Esophagus (tissue), 2 donors: Measurements from ENCODE around the gene C10orf90. TPM values are rescaled to one million over a fixed set of nuclear protein-coding genes. Genes with fewer than 3 reads are reported as not detected.

ENCODE experiments used
- H3K27ac ChIP-seq, 2 donors: one replicate each; pipeline ENCODE4 v1.5.1; 2013; ENCODE audit warnings: low read depth in 2 of 2, mild to moderate bottlenecking in 2 of 2, inconsistent platforms in 1 of 2, low read length in 1 of 2, moderate library complexity in 1 of 2
- H3K27me3 ChIP-seq, 2 donors: one replicate each; pipeline ENCODE4 v1.6.1; 2013; ENCODE audit warnings: low read length in 2 of 2, control low read depth in 1 of 2, mild to moderate bottlenecking in 1 of 2; ENCODE audit not compliant: insufficient read depth in 2 of 2, control insufficient read depth in 1 of 2
- H3K36me3 ChIP-seq, 2 donors: one replicate each; pipeline ENCODE4 v1.6.1; 2013; ENCODE audit warnings: low read length in 1 of 2; ENCODE audit not compliant: control insufficient read depth in 2 of 2, insufficient read depth in 2 of 2
- H3K4me1 ChIP-seq, 2 donors: one replicate each; pipeline ENCODE4 v1.6.1; 2013; ENCODE audit warnings: low read length in 1 of 2; ENCODE audit not compliant: control insufficient read depth in 2 of 2, insufficient read depth in 2 of 2
- H3K4me3 ChIP-seq, 2 donors: one replicate each; pipeline ENCODE4 v1.5.1; 2013; ENCODE audit warnings: low read length in 2 of 2, mild to moderate bottlenecking in 2 of 2, low read depth in 1 of 2, moderate library complexity in 1 of 2
- H3K9me3 ChIP-seq, 2 donors: one replicate each; pipeline ENCODE4 v1.6.1; 2013; ENCODE audit warnings: mild to moderate bottlenecking in 2 of 2, low read depth in 1 of 2, low read length in 1 of 2, moderate library complexity in 1 of 2; ENCODE audit not compliant: control insufficient read depth in 2 of 2, insufficient read depth in 1 of 2
- WGBS, 2 donors: extraction: QIAGEN DNeasy Blood & Tissue Kit; methylation state at CpG; one replicate each; pipeline ENCODE4 v1.1.7; 2013; 5-methylcytosine and 5-hydroxymethylcytosine counted together
- polyA plus RNA-seq, 2 donors: library from polyadenylated mRNA; stranded (reverse); fragments of 200-250 nt; gene quantifications; one replicate each; pipeline ENCODE4 v1.2.3, GENCODE V29; 2013
- donor health status: healthy with polysubstance abuse.
- donor health status: Bipolar disorder and iron deficiency.

C10orf90 gene
- polyA plus RNA-seq, 2 donors: 0.05 TPM; not detected in 1

- no peaks in the 10 kb centered on the region for H3K36me3 ChIP-seq
- H3K4me3 ChIP-seq: no peak overlapping the region
- H3K27ac ChIP-seq: no peak overlapping the region
- no peaks in the 10 kb centered on the region for H3K9me3 ChIP-seq
- 33 to 42% methylated on average over 5 of the region's 5 CpGs for WGBS, 2 donors
- H3K4me1 ChIP-seq: peaks cover 0 to 3% of the 10 kb centered on the region in 2 donors
- H3K27me3 ChIP-seq: no peaks in the 10 kb centered on the region
Observed at GRCh38 chr10:126663880-126664279, 6.6 kb downstream of the C10orf90 start.

- H3K4me1 ChIP-seq: peaks cover 0 to 3% of the 10 kb centered on the region in 2 donors
- 73 to 74% methylated on average over 9 of the region's 9 CpGs for WGBS, 2 donors
- no peaks in the 10 kb centered on the region for H3K9me3 ChIP-seq
- H3K4me3 ChIP-seq: no peak overlapping the region
- H3K36me3 ChIP-seq: no peaks in the 10 kb centered on the region
- no peaks in the 10 kb centered on the region for H3K27me3 ChIP-seq
- H3K27ac ChIP-seq: no peak overlapping the region
Observed at GRCh38 chr10:126663328-126663727, 7.2 kb downstream of the C10orf90 start.

DNA sequence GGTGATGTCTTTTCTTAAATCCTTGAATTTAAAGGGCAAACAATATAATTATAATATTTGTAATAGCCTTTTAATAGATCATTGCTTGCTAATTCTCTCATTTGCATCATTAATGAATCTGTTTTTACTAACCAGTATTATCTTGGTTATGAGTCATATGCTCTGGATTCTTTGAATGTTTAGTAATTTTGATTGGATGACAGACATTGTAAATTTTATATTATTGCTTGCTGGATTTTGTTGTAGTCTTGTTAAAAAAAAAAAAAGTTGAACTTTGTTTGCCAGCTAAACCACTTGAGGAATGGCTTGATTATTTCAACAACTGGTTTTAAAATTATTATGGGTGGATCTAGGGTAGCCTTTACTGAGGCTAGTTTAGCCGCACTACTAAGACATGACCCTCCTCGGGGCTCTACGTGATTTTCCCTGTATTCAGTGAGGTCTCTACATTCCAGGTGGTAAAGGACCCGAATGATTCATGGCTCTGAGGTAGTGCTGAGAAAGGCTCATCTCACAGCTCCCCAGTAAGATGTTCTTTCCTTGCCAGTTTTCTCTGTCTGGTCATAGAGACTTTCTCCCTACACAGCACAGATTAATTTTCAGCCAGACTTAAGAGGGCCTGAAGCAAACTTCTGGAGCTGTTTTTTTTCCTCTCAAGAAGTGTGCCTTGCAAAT is 8.5 kb downstream of the C10orf90 start:
- 41 to 73% methylated on average over 4 of the region's 4 CpGs for WGBS, 2 donors
- no peaks in the 10 kb centered on the region for H3K36me3 ChIP-seq
- H3K27me3 ChIP-seq: no peaks in the 10 kb centered on the region
- peaks cover 0 to 3% of the 10 kb centered on the region in 2 donors for H3K4me1 ChIP-seq
- no peaks in the 10 kb centered on the region for H3K9me3 ChIP-seq
- no peak overlapping the region for H3K4me3 ChIP-seq
- H3K27ac ChIP-seq: peak overlapping the region in 1 of 2 donors; percentile 19

- no peaks in the 10 kb centered on the region for H3K9me3 ChIP-seq
- H3K27me3 ChIP-seq: no peaks in the 10 kb centered on the region
- no peak overlapping the region for H3K4me3 ChIP-seq
- no peaks in the 10 kb centered on the region for H3K36me3 ChIP-seq
- H3K27ac ChIP-seq: no peak overlapping the region
- peaks cover 0 to 3% of the 10 kb centered on the region in 2 donors for H3K4me1 ChIP-seq
- 72 to 90% methylated on average over 1 of the region's 1 CpG for WGBS, 2 donors
Observed at GRCh38 chr10:126661356-126661755, 9.1 kb downstream of the C10orf90 start.

GRCh38 chr10:126659750-126660149 is 10.7 kb downstream of the C10orf90 start:
- H3K27ac ChIP-seq: no peak overlapping the region
- 62 to 65% methylated on average over 4 of the region's 4 CpGs for WGBS, 2 donors
- H3K36me3 ChIP-seq: no peaks in the 10 kb centered on the region
- H3K9me3 ChIP-seq: no peaks in the 10 kb centered on the region
- no peaks in the 10 kb centered on the region for H3K27me3 ChIP-seq
- H3K4me3 ChIP-seq: no peak overlapping the region
- peaks cover 0 to 3% of the 10 kb centered on the region in 2 donors for H3K4me1 ChIP-seq

DNA sequence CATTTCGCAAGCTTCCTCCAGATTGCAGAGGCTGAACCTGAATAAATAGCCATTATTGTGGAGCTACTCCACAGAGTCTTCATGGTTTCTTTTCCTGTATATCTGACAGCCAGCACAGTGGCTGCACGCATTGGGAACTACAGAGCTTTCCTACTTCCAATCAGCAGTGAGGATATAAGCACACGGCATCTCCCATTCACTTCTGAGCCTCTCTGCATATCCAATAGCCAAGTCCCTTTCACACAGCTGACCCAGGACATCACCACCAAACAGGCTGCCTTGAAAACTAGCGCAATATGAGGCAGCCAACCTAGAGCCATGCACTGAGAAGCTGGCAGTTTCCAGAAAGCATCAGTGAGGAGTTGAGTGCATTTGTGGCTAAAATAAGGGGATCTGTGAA is 11.6 kb downstream of the C10orf90 start:
- H3K4me1 ChIP-seq: peaks cover 0 to under 1% of the 10 kb centered on the region in 2 donors
- WGBS, 2 donors: 84 to 91% methylated on average over 4 of the region's 4 CpGs
- H3K27me3 ChIP-seq: no peaks in the 10 kb centered on the region

DNA sequence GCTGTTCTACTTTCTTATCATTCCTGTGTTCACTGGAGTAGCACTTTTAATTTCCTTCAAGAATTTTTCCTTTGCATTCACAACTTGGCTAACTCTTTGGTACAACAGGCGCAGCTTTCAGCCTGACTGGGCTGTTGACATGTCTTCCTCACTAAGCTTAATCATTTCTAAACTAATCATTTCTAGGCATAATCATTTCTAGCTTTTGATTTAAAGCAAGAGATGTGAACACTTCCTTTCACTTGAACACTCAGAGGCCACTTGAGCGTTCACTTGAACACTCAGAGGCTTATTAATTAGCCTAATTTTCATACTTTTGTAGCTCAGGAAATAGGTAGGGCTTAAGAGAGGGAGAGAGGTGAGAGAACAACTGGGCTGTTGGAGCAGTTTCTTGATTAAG is 15.9 kb downstream of the C10orf90 start:
- Histone ChIP-seq H3K36me3 (no peaks in the 10 kb centered on the region), H3K4me1 (no peaks in the 10 kb centered on the region), H3K27ac (no peak overlapping the region), H3K4me3 (no peak overlapping the region), H3K27me3 (no peaks in the 10 kb centered on the region), H3K9me3 (no peaks in the 10 kb centered on the region)
- 70 to 73% methylated on average over 2 of the region's 2 CpGs for WGBS, 2 donors

More for the DNA sequence above, 11.6 kb downstream of the C10orf90 start:
- no peak overlapping the region for H3K4me3 ChIP-seq
- H3K9me3 ChIP-seq: no peaks in the 10 kb centered on the region
- no peaks in the 10 kb centered on the region for H3K36me3 ChIP-seq
- no peak overlapping the region for H3K27ac ChIP-seq

DNA sequence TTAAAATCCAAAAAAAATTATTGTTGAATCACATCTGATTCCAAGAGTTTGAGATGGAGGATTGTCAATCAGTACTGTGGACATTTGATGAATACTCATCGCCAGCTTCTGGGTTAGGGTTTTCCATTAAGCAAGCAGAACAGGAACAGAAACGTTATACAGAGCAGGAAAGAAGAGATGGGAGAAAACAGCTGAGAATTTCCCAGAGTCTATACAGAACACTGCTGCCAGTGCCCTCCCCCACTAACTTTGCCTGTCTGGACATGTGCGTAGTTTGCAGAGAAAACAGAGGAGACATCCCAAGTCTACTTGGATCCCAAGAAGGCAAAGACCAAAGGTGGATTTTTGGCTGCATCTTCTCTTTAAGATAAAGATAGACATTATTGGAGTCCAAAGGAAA is 19.0 kb downstream of the C10orf90 start:
- WGBS, 2 donors: 62 to 69% methylated on average over 3 of the region's 3 CpGs
- H3K9me3 ChIP-seq: no peaks in the 10 kb centered on the region
- H3K4me1 ChIP-seq: no peaks in the 10 kb centered on the region
- no peak overlapping the region for H3K4me3 ChIP-seq
- H3K36me3 ChIP-seq: no peaks in the 10 kb centered on the region
- no peaks in the 10 kb centered on the region for H3K27me3 ChIP-seq
- no peak overlapping the region for H3K27ac ChIP-seq

GRCh38 chr10:126650161-126650560 is 20.3 kb downstream of the C10orf90 start:
- no peak overlapping the region for H3K27ac ChIP-seq
- 50 to 58% methylated on average over 7 of the region's 7 CpGs for WGBS, 2 donors
- no peak overlapping the region for H3K4me3 ChIP-seq
- H3K9me3 ChIP-seq: no peaks in the 10 kb centered on the region
- H3K4me1 ChIP-seq: no peaks in the 10 kb centered on the region
- H3K36me3 ChIP-seq: no peaks in the 10 kb centered on the region
- H3K27me3 ChIP-seq: no peaks in the 10 kb centered on the region

DNA sequence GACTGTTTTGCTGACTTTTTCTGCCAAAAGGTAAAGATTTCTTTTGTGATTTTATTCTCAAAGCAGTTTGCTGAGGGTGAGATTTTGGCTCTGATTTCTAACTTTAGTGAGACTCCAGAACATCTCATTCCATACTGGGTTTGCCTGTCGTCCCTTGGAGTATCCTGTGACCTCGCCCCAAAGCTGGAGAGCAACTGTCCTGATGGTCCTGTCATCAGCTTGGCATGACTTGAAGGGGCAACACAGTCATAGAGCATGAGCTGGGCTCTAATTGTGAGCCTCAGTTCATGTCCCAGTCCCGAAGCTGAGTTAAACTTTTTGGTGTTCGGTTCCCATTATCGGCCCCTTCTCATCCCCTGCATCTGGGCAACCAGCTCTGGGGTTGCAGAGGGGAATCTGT is 23.4 kb downstream of the C10orf90 start:
- Histone ChIP-seq H3K36me3 (no peaks in the 10 kb centered on the region), H3K4me1 (no peaks in the 10 kb centered on the region), H3K4me3 (no peak overlapping the region), H3K27me3 (no peaks in the 10 kb centered on the region), H3K9me3 (no peaks in the 10 kb centered on the region), H3K27ac (no peak overlapping the region)
- WGBS, 2 donors: 78 to 89% methylated on average over 5 of the region's 5 CpGs
